Coronary artery (tissue), 2 donors: ENCODE measurements around the gene USP32.

Experiments used
- DNase-seq: peaks from one replicate; pipeline ENCODE4 v3.0.0-alpha.2; 2017; ENCODE audit warnings: low spot score
- H3K27ac ChIP-seq, 2 donors: fragments of 200-600 bp; sonication (generic); one replicate each; pipeline ENCODE4 v1.5.1; 2016 to 2019
- H3K4me3 ChIP-seq: fragments of 200-600 bp; sonication (generic); 2 replicates; pipeline ENCODE4 v1.5.1; 2016; ENCODE audit warnings: mild to moderate bottlenecking, moderate library complexity
- CTCF ChIP-seq: fragments of 200-600 bp; sonication (generic); IDR thresholded peaks from one replicate; pipeline ENCODE4 v1.5.1; 2019; ENCODE audit warnings: antibody characterized with exemption

USP32 gene

GRCh38 chr17:60362329-60362728, 29.6 kb downstream of the USP32 start:
- no peak for TF ChIP-seq CTCF
- Histone ChIP-seq H3K4me3 (no peak overlapping the region), H3K27ac (no peak overlapping the region)
- DNase-seq = no peak

- no peak for DNase-seq
- H3K4me3 ChIP-seq = no peak overlapping the region
- H3K27ac ChIP-seq = no peak overlapping the region
- TF ChIP-seq CTCF = no peak
Measured at GRCh38 chr17:60361889-60362288, 30.0 kb downstream of the USP32 start.

GRCh38 chr17:60359415-60359814, 32.5 kb downstream of the USP32 start:
- no peak overlapping the region for H3K4me3 ChIP-seq
- no peak for DNase-seq
- no peak for TF ChIP-seq CTCF
- no peak overlapping the region for H3K27ac ChIP-seq

- H3K27ac ChIP-seq = no peak overlapping the region
- TF ChIP-seq CTCF = no peak
- DNase-seq = no peak
- H3K4me3 ChIP-seq = no peak overlapping the region
Measured at GRCh38 chr17:60358606-60359225, 33.2 kb downstream of the USP32 start.

GRCh38 chr17:60356940-60357339, 35.0 kb downstream of the USP32 start:
- TF ChIP-seq CTCF = no peak
- Histone ChIP-seq H3K4me3 (no peak overlapping the region), H3K27ac (no peak overlapping the region)
- DNase-seq = no peak

GRCh38 chr17:60355663-60356594, 36.0 kb downstream of the USP32 start:
- no peak for DNase-seq
- no peak for TF ChIP-seq CTCF
- no peak overlapping the region for H3K27ac ChIP-seq
- no peak overlapping the region for H3K4me3 ChIP-seq

- Histone ChIP-seq H3K27ac (no peak overlapping the region), H3K4me3 (no peak overlapping the region)
- no peak for DNase-seq
- TF ChIP-seq CTCF = no peak
Measured at GRCh38 chr17:60354223-60354622, 37.7 kb downstream of the USP32 start.
